Measurements from ENCODE around the gene RRP8. TPM values are rescaled to one million over a fixed set of nuclear protein-coding genes. Genes with fewer than 3 reads are reported as not detected.

Gene RRP8
- total RNA-seq, 1 experiment from 2014 or later: 16.0 TPM

GRCh38 chr11:6609502-6610015 is 6.1 kb upstream of the RRP8 start:
- no peaks in the 10 kb centered on the region for H3K9me3 Mint-ChIP-seq
- Histone ChIP-seq H3K23ac (ENCODE audit: insufficient read length, low read depth, low read length) (no peak overlapping the region), H2BK5ac (ENCODE audit: insufficient read length, low read length) (no peak overlapping the region), H2BK15ac (ENCODE audit: low read depth, low read length) (no peak overlapping the region), H2BK120ac (ENCODE audit: low read depth, low read length, poor library complexity, severe bottlenecking) (no peak overlapping the region), H3K23me2 (ENCODE audit: insufficient read length, low read depth, low read length, poor library complexity, severe bottlenecking) (peaks cover 13% of the 10 kb centered on the region), H3K18ac (ENCODE audit: insufficient read length, low read depth, low read length) (no peak overlapping the region), H3K4me1 (ENCODE audit: insufficient read depth, low read length) (no peaks in the 10 kb centered on the region; the same call in 1 of the 2 replicates), H2BK20ac (ENCODE audit: low read depth, low read length, poor library complexity, severe bottlenecking) (no peak overlapping the region), H3K4me2 (ENCODE audit: insufficient read depth, insufficient read length, low read length) (no peak overlapping the region), H3K9me3 (ENCODE audit: control insufficient read depth, low read depth, low read length) (no peaks in the 10 kb centered on the region), H3K79me1 (ENCODE audit: insufficient read depth, low read depth, low read length, poor library complexity, severe bottlenecking) (no peaks in the 10 kb centered on the region), H2BK12ac (ENCODE audit: insufficient read length, low read depth, low read length) (no peak overlapping the region), H2AFZ (ENCODE audit: low read length) (no peak overlapping the region), H4K5ac (ENCODE audit: insufficient read length, low read depth, low read length) (no peak overlapping the region), H4K8ac (replicated peaks; ENCODE audit: insufficient read length, low read depth, low read length) (no peak overlapping the region), H3K4ac (ENCODE audit: low read depth, low read length) (no peak overlapping the region), H3K56ac (ENCODE audit: insufficient read length, low read depth, low read length) (no peak overlapping the region), H3K27ac (ENCODE audit: insufficient read length, low read depth, low read length) (no peak overlapping the region), H2AK5ac (ENCODE audit: insufficient read length, low read length) (no peak overlapping the region), H3K27me3 (ENCODE audit: insufficient read depth, low read length) (no peaks in the 10 kb centered on the region), H3K9ac (ENCODE audit: extremely low read depth, insufficient read length, low read length) (no peak overlapping the region), H3K79me2 (ENCODE audit: insufficient read depth, low read length) (no peaks in the 10 kb centered on the region), H4K91ac (ENCODE audit: insufficient read length, low read depth, low read length) (no peak overlapping the region), H4K20me1 (ENCODE audit: control insufficient read depth, insufficient read depth, insufficient read length) (no peaks in the 10 kb centered on the region), H3K14ac (ENCODE audit: insufficient read depth, low read length) (no peak overlapping the region), H3T11ph (ENCODE audit: low read length) (no peak overlapping the region)
- WGBS (ENCODE audit: extremely low coverage, insufficient read length, low lambda C conversion rate): no CpG with 5 or more reads among the region's 8 CpGs
- H3K27me3 Mint-ChIP-seq (ENCODE audit: low read depth): no peaks in the 10 kb centered on the region; the same call in 1 of the 2 replicates
- H3K27ac Mint-ChIP-seq: peak overlapping the region; percentile 17 to 49 (median 46); a peak in 3 of 7 replicates
- TF ChIP-seq CTCF (conservative IDR thresholded peaks at IDR 0.05): no peak
- peaks cover 32 to 51% (median 46%) of the 10 kb centered on the region in 3 experiments; a peak in 6 of 7 replicates for H3K36me3 Mint-ChIP-seq (ENCODE audit: insufficient read depth in 1 of 3, low read depth in 3 of 3)
- peaks cover 24% of the 10 kb centered on the region in 2 experiments for H3K4me1 Mint-ChIP-seq
- H3K4me3 Mint-ChIP-seq: peak overlapping the region in 1 of 2 experiments; percentile 64; a peak in 2 of 5 replicates
- DNase-seq: peak; percentile 2
